Measurements from ENCODE around the gene HNRNPUL1. TPM values are rescaled to one million over a fixed set of nuclear protein-coding genes. Genes with fewer than 3 reads are reported as not detected.

The HNRNPUL1 gene
- total and polyA plus RNA-seq, 5 donors: 89.4 to 152 (median 136) TPM

DNA sequence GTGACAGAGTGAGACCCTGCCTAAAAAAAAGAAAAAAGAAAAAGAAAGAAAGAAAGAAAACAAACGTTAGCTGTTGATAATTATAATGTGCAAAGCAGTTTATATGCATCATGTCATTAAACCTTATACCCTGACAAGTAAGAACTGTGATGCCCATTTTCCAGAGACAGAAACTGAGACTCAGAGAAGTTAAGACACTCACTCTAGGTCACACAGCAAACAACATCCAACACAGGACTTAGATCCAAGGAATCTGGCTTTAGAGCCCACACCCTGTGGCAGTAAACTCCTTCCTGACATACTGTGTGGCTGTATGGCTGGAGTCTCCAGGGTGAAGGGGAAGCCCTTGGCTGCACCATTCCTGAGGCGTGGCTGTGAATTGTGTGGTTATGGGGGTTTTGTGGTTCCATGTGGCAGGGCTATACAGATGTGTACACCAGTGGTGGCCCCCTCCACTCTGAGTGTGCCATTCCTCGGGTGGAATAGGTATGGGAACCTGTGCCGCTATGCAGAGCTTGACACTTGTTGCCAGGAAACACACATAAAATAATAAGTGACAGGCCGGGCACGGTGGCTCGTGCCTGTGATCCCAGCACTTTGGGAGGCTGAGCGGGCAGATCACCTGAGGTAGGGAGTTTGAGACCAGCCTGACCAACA, 29.5 kb upstream of the HNRNPUL1 start:
- Histone ChIP-seq H3K27ac (ENCODE audit: low read length) (no peak overlapping the region), H3K4me3 (ENCODE audit: low read length) (no peak overlapping the region), H3K27me3 (ENCODE audit: control insufficient read depth, insufficient read depth) (no peaks in the 10 kb centered on the region), H3K4me1 (ENCODE audit: control insufficient read depth, insufficient read depth, low read length) (no peaks in the 10 kb centered on the region), H3K9me3 (ENCODE audit: control insufficient read depth, low read length) (no peaks in the 10 kb centered on the region)
- no peak for ATAC-seq
- WGBS: 82% methylated on average over 8 of the region's 8 CpGs
- intact Hi-C loops (cut with DNase I): no loop called here
- peak in 1 of 3 donors; percentile 22 for DNase-seq

DNA sequence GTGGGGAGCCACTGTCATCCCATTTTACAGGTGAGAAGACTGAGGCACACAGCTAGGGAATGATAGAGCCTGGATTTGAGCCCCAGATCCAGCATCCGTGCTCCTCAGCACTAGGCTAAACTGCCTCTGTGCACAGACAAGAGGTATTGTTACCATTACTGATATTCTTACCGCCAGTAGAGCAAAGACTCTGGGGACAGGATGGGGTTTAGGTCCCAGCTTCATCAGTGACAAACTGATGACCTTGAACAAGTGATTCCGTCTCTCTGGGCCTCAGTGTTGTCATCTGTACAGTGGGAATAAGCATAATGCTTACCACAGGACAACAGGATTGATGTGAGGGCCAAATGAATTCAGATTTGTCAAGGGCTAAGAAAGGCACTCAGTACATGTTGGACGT, 28.7 kb upstream of the HNRNPUL1 start:
- 83% methylated on average over 4 of the region's 4 CpGs for WGBS
- no peaks in the 10 kb centered on the region for H3K4me1 ChIP-seq (ENCODE audit: control insufficient read depth, insufficient read depth, low read length)
- ATAC-seq (no peak), DNase-seq (no peak)
- H3K9me3 ChIP-seq (ENCODE audit: control insufficient read depth, low read length): no peaks in the 10 kb centered on the region
- intact Hi-C loops (cut with DNase I): no loop called here
- no peak overlapping the region for H3K4me3 ChIP-seq (ENCODE audit: low read length)
- no peak overlapping the region for H3K27ac ChIP-seq (ENCODE audit: low read length)
- no peaks in the 10 kb centered on the region for H3K27me3 ChIP-seq (ENCODE audit: control insufficient read depth, insufficient read depth)

DNA sequence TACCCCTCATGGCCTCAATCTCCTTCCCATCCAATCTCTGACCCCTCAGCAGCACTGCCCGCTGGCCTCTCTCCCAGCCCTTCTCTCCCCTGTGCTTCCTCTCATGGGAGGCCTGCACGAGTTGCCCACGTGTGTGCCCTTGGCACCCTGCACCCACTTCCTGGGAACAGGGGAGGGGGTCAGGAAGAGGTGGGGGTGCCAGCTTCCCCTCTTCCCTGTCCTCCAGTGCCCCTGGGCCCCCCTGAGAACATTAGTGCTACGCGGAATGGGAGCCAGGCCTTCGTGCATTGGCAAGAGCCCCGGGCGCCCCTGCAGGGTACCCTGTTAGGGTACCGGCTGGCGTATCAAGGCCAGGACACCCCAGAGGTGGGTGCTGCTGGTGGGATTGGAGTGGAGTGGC, 25.9 kb upstream of the HNRNPUL1 start:
- H3K9me3 ChIP-seq (ENCODE audit: control insufficient read depth, low read length): no peaks in the 10 kb centered on the region
- peak in 1 of 3 donors; percentile 62 for DNase-seq
- ATAC-seq: no peak
- 78% methylated on average over 10 of the region's 10 CpGs for WGBS
- no peak overlapping the region for H3K27ac ChIP-seq (ENCODE audit: low read length)
- H3K4me1 ChIP-seq (ENCODE audit: control insufficient read depth, insufficient read depth, low read length): no peaks in the 10 kb centered on the region
- no peaks in the 10 kb centered on the region for H3K27me3 ChIP-seq (ENCODE audit: control insufficient read depth, insufficient read depth)
- intact Hi-C loops (cut with DNase I): no loop called here
- no peak overlapping the region for H3K4me3 ChIP-seq (ENCODE audit: low read length)

DNA sequence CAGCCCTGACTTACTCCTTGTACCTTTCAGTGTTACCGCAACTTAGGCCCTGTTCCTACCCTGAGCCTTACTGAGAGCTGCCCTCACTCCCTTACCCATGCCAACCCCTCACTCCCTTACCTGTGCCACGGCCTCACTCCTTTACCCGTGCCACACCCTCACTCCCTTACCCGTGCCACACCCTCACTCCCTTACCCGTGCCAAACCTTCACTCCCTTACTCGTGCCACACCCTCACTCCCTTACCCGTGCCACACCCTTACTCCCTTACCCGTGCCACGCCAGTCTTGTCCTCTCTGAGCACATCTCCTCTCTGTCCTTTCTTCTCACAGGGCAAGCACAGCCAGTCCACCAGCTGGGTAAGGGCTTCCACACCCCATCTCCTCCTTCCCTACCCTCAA, 24.8 kb upstream of the HNRNPUL1 start:
- H3K4me3 ChIP-seq (ENCODE audit: low read length): no peak overlapping the region
- H3K27ac ChIP-seq (ENCODE audit: low read length): no peak overlapping the region
- intact Hi-C loops (cut with DNase I): no loop called here
- no peaks in the 10 kb centered on the region for H3K27me3 ChIP-seq (ENCODE audit: control insufficient read depth, insufficient read depth)
- H3K9me3 ChIP-seq (ENCODE audit: control insufficient read depth, low read length): no peaks in the 10 kb centered on the region
- ATAC-seq: no peak
- 89% methylated on average over 9 of the region's 9 CpGs for WGBS
- no peak for DNase-seq
- H3K4me1 ChIP-seq (ENCODE audit: control insufficient read depth, insufficient read depth, low read length): no peaks in the 10 kb centered on the region

DNA sequence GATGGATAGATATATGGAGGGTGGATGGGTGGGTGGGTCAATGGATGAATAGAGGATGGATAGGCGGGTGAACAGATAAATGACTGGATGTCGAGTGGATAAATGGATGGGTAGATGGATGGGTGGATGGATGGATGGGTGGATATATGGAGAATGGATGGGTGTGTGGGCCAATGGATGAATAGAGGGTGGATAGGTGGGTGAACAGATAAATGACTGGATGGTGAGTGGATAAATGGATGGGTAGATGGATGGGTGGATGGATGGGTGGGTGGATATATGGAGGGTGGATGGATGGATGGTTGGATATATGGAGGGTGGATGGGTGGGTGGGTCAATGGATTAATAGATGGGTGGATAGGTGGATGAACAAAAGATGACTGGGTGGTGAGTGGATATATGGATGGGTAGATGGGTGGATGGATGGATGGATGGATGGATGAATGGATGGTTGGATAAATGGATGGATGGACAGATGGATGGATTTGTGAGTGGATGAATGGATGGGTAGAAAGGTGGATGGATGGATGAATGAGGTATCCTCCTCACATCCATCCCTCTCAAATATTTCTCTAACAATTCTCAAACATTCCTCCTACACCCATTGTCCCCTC, 24.1 kb upstream of the HNRNPUL1 start:
- H3K4me1 ChIP-seq (ENCODE audit: control insufficient read depth, insufficient read depth, low read length): no peaks in the 10 kb centered on the region
- 95% methylated on average over 2 of the region's 2 CpGs for WGBS
- no peaks in the 10 kb centered on the region for H3K9me3 ChIP-seq (ENCODE audit: control insufficient read depth, low read length)
- no peak for DNase-seq
- no peak overlapping the region for H3K27ac ChIP-seq (ENCODE audit: low read length)
- intact Hi-C loops (cut with DNase I): no loop called here
- no peak for ATAC-seq
- no peaks in the 10 kb centered on the region for H3K27me3 ChIP-seq (ENCODE audit: control insufficient read depth, insufficient read depth)
- no peak overlapping the region for H3K4me3 ChIP-seq (ENCODE audit: low read length)

DNA sequence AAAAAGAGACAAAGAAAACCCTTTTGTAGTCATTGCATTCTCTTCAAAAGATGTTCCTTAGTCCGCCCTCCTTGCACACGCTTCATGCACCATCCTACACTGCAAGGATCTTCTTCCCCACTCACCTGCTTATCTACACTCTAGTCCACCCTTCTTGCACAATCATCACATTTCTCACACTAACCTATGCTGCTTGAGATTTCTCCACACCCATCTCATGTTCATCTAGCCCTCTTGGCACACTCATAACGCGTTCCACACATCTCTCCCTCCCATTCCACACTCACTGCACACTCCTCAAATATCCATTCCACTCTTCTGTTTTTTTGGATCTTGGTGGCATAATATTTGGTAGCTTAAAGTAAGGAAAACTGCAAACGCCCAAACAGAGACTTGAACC, 22.3 kb upstream of the HNRNPUL1 start:
- Histone ChIP-seq H3K4me1 (ENCODE audit: control insufficient read depth, insufficient read depth, low read length) (no peaks in the 10 kb centered on the region), H3K27ac (ENCODE audit: low read length) (no peak overlapping the region), H3K4me3 (ENCODE audit: low read length) (no peak overlapping the region), H3K9me3 (ENCODE audit: control insufficient read depth, low read length) (no peaks in the 10 kb centered on the region), H3K27me3 (ENCODE audit: control insufficient read depth, insufficient read depth) (no peaks in the 10 kb centered on the region)
- ATAC-seq (no peak), DNase-seq (no peak)
- intact Hi-C loops (cut with DNase I): no loop called here
- WGBS: 89% methylated on average over 5 of the region's 5 CpGs

DNA sequence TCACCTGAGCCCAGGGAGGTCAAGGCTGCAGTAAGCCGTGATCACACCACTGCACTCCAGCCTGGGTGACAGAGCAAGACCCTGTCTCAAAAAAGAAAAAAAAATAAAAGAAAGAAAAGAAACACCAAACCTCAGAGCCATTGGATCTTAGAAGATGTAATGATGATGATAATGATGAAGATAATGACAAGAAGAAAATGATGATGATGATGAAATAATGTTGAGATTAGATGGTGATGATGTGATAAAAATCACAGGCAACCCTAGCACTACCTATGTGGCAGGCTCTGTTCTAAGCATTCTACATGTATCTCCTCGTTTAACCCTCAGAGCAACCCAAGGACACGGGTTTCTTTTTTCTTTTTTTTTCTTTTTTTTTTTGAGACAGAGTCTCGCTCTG, 20.1 kb upstream of the HNRNPUL1 start:
- WGBS: 84% methylated on average over 4 of the region's 4 CpGs
- Histone ChIP-seq H3K27ac (ENCODE audit: low read length) (no peak overlapping the region), H3K4me3 (ENCODE audit: low read length) (no peak overlapping the region), H3K27me3 (ENCODE audit: control insufficient read depth, insufficient read depth) (no peaks in the 10 kb centered on the region), H3K9me3 (ENCODE audit: control insufficient read depth, low read length) (no peaks in the 10 kb centered on the region), H3K4me1 (ENCODE audit: control insufficient read depth, insufficient read depth, low read length) (no peaks in the 10 kb centered on the region)
- intact Hi-C loops (cut with DNase I): no loop called here
- no peak for DNase-seq
- ATAC-seq: no peak

DNA sequence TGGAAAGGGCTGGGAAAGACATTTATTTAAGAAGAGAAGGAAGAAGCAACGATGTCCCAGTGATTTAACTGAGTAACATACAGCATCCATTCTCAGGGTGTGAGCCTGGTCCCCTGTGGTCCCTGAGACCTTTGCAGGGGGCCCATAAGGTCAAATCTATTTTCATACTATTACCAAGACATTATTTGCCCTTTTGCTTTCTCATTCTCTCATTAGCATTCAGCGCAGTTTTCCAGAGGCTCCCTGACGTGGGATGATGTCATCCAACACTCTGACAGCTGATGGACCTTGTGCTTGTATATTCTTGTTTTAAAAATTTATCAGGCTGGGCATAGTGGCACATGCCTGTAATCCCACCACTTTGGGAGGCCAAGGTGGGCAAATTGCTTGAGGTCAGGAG, 18.3 kb upstream of the HNRNPUL1 start:
- Histone ChIP-seq H3K9me3 (ENCODE audit: control insufficient read depth, low read length) (no peaks in the 10 kb centered on the region), H3K4me3 (ENCODE audit: low read length) (no peak overlapping the region), H3K27me3 (ENCODE audit: control insufficient read depth, insufficient read depth) (no peaks in the 10 kb centered on the region), H3K27ac (ENCODE audit: low read length) (no peak overlapping the region), H3K4me1 (ENCODE audit: control insufficient read depth, insufficient read depth, low read length) (no peaks in the 10 kb centered on the region)
- ATAC-seq (no peak), DNase-seq (no peak)
- intact Hi-C loops (cut with DNase I): no loop called here
- 78% methylated on average over 3 of the region's 3 CpGs for WGBS

DNA sequence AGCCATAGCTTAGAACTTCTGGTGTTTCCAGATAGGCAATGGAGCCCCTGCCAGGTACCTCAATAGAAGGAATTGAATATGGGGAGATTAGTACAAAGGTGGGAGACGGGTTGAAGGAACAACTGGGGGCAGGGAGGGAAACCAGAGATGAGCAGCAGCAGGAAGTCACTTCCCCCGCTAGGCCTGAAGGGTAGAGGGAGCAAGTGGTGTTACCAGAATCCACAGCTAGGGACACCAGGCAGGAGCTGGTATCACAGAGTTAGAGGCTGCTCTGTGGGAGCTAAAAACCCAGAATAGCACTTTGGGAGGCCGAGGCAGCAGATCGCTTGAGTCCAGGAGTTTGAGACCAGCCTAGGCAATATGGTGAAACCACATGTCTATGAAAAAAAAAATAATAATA, 15.3 kb upstream of the HNRNPUL1 start:
- Histone ChIP-seq H3K4me1 (ENCODE audit: control insufficient read depth, insufficient read depth, low read length) (no peaks in the 10 kb centered on the region), H3K27me3 (ENCODE audit: control insufficient read depth, insufficient read depth) (no peaks in the 10 kb centered on the region), H3K9me3 (ENCODE audit: control insufficient read depth, low read length) (no peaks in the 10 kb centered on the region), H3K27ac (ENCODE audit: low read length) (no peak overlapping the region), H3K4me3 (ENCODE audit: low read length) (no peak overlapping the region)
- WGBS: 88% methylated on average over 4 of the region's 4 CpGs
- ATAC-seq (no peak), DNase-seq (no peak)
- intact Hi-C loops (cut with DNase I): no loop called here

DNA sequence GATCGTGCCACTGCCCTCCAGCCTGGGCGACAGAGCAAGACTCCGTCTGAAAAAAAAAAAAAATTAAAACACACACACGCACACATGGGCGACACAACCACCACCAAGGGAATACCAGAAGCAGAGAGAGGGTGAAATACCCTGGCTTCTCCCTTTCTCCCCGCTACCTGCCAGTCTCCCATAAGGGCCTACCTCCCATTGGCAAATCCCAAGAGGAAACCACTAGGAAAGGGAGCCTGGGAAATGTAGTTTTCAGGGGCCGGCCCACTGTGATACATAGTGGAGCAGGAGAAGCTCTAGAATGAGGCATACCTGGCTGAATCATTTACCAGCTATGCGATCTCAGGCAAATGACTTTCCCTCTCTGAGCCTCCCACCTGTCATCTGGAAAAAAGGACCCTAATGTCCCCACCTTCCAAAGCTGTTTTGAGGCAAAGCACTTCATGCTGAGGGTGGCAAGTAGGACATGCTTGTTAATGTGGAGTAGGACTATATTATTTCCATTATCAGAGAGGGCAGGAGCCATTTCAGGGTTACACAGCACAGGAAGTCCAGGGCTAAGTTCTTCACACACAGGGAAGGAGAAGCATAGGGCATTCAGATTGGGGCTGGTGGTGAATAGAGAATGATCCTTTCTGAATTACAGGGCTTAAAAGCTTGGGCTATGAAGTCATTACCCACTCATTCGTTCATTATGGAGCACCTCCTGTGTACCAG, 14.3 kb upstream of the HNRNPUL1 start:
- H3K9me3 ChIP-seq (ENCODE audit: control insufficient read depth, low read length): no peaks in the 10 kb centered on the region
- WGBS: 87% methylated on average over 9 of the region's 9 CpGs
- H3K27me3 ChIP-seq (ENCODE audit: control insufficient read depth, insufficient read depth): no peaks in the 10 kb centered on the region
- no peaks in the 10 kb centered on the region for H3K4me1 ChIP-seq (ENCODE audit: control insufficient read depth, insufficient read depth, low read length)
- ATAC-seq: no peak
- H3K27ac ChIP-seq (ENCODE audit: low read length): no peak overlapping the region
- intact Hi-C loops (cut with DNase I): no loop called here
- H3K4me3 ChIP-seq (ENCODE audit: low read length): no peak overlapping the region
- no peak for DNase-seq

DNA sequence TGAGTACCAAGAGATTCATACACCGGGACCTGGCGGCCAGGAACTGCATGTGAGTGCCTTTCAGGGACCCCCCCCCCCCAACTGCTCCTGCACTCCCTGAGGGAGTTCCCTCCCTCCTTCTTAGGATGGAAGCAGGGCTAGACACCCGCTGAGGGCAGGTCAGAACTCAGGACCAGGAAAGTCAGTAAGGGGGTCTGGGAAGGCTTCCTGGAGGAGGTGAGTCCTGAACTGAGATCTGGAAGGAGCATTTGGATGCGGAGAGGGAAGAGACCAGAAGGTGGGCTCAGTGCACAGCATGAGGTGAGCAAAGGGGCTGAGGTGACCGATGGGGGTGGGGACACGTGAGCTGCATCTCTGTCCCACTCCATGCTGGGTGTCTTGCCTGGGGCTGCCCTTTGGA, 10.5 kb upstream of the HNRNPUL1 start:
- no peak overlapping the region for H3K27ac ChIP-seq (ENCODE audit: low read length)
- no peak overlapping the region for H3K4me3 ChIP-seq (ENCODE audit: low read length)
- H3K4me1 ChIP-seq (ENCODE audit: control insufficient read depth, insufficient read depth, low read length): no peaks in the 10 kb centered on the region
- intact Hi-C loops (cut with DNase I): no loop called here
- no peaks in the 10 kb centered on the region for H3K9me3 ChIP-seq (ENCODE audit: control insufficient read depth, low read length)
- 89% methylated on average over 6 of the region's 6 CpGs for WGBS
- ATAC-seq (no peak), DNase-seq (no peak)
- H3K27me3 ChIP-seq (ENCODE audit: control insufficient read depth, insufficient read depth): no peaks in the 10 kb centered on the region
